Mucosa of rectum (tissue), 2 donors: ENCODE measurements around the gene KIF6.

ENCODE experiments used
- H3K27ac ChIP-seq, 2 donors: one replicate each; pipeline ENCODE4 v1.7.0; 2013; ENCODE audit warnings: inconsistent platforms in 2 of 2, low read depth in 2 of 2, low read length in 2 of 2
- H3K27me3 ChIP-seq, 2 donors: one replicate each; pipeline ENCODE4 v1.7.0; 2013; ENCODE audit warnings: low read length in 2 of 2; ENCODE audit not compliant: control insufficient read depth in 2 of 2, insufficient read depth in 2 of 2
- H3K36me3 ChIP-seq, 2 donors: one replicate each; pipeline ENCODE4 v1.7.0; 2013; ENCODE audit warnings: low read length in 2 of 2; ENCODE audit not compliant: control insufficient read depth in 2 of 2, insufficient read depth in 2 of 2
- H3K4me1 ChIP-seq, 2 donors: one replicate each; pipeline ENCODE4 v1.7.0; 2013; ENCODE audit warnings: low read length in 2 of 2, mild to moderate bottlenecking in 1 of 2; ENCODE audit not compliant: control insufficient read depth in 2 of 2, insufficient read depth in 2 of 2
- H3K4me3 ChIP-seq, 2 donors: one replicate each; pipeline ENCODE4 v1.7.0; 2013; ENCODE audit warnings: low read length in 2 of 2
- H3K9ac ChIP-seq, 2 donors: one replicate each; pipeline ENCODE4 v1.7.0; 2013; ENCODE audit warnings: low read length in 2 of 2, low read depth in 1 of 2, mild to moderate bottlenecking in 1 of 2
- H3K9me3 ChIP-seq, 2 donors: one replicate each; pipeline ENCODE4 v1.7.0; 2013; ENCODE audit warnings: low read length in 2 of 2; ENCODE audit not compliant: control insufficient read depth in 2 of 2
- donor health status: healthy.
- donor health status: Normal muscosa, but diverticular disease.

KIF6 gene

GRCh38 chr6:39608652-39609345 is 116.4 kb downstream of the KIF6 start:
- H3K9ac ChIP-seq: no peak overlapping the region
- H3K27ac ChIP-seq: no peak overlapping the region
- H3K27me3 ChIP-seq: no peaks in the 10 kb centered on the region
- H3K36me3 ChIP-seq: no peaks in the 10 kb centered on the region
- H3K4me1 ChIP-seq: no peaks in the 10 kb centered on the region
- no peaks in the 10 kb centered on the region for H3K9me3 ChIP-seq
- no peak overlapping the region for H3K4me3 ChIP-seq

DNA sequence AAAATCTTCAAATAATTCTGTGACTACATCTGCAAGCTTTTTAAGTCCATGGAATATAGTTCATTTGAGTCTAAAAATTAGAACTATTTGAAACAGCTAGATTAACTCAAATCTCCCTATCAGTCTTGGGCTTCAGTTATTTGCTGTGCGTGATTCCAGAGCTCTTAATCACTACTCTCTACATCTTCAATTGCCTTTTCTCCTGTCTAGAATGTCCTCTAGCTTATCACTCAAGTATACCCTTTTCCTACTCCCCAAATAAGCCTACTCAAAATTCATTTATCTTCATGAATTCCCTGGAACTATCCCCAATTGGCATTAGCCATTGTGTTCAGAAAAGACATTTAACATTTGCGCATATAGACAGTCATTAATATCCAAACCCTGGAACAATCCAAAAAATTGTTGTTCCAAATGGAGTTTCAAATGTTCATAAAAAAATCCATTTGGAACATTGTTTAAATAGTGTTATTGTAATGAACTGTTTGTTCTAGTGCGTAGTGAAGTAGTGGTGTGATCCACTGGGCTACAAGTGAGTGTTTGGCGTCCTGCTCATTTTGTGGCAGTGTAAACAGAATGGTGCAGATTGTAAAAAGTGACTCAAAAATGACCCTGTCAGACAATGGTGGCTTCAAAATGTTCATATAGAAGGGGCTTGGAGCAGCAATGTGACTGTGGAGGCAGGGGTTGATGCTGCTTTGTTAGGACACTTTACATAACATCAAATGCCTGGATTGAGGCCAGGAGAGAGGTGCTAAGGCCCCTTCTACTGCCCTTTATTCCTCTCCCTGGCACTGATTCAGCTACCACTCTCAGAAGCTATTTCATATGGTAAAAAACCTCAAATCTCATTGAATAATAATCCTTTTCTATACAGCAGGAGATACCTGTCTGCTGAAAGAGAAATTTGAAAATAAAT is 122.3 kb downstream of the KIF6 start:
- Histone ChIP-seq H3K9ac (no peak overlapping the region), H3K27me3 (peaks cover 0 to 2% of the 10 kb centered on the region in 2 donors), H3K4me1 (no peaks in the 10 kb centered on the region), H3K36me3 (no peaks in the 10 kb centered on the region), H3K27ac (no peak overlapping the region), H3K9me3 (no peaks in the 10 kb centered on the region), H3K4me3 (no peak overlapping the region)

DNA sequence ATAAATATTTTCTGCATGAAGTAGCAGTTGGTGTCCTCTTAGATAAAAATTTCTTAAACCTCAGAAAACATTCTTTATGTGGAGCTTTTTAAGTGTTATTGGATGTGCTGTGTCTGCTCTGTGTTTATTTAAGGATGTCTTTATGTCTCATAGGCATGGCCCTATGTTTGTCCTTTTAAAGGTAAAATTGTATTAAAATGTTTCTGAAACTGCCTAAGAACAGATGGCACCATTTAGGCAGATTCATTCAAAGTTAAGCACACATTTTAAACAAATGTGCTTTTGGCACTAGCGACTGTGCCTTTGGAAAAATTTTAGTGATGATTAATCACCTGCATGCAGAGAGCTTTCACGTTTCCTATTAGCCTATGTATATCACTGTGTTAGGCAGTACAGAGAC is 125.2 kb downstream of the KIF6 start:
- Histone ChIP-seq H3K36me3 (no peaks in the 10 kb centered on the region), H3K27me3 (peaks cover 0 to 2% of the 10 kb centered on the region in 2 donors), H3K4me3 (no peak overlapping the region), H3K4me1 (no peaks in the 10 kb centered on the region), H3K9ac (no peak overlapping the region), H3K27ac (no peak overlapping the region), H3K9me3 (no peaks in the 10 kb centered on the region)

DNA sequence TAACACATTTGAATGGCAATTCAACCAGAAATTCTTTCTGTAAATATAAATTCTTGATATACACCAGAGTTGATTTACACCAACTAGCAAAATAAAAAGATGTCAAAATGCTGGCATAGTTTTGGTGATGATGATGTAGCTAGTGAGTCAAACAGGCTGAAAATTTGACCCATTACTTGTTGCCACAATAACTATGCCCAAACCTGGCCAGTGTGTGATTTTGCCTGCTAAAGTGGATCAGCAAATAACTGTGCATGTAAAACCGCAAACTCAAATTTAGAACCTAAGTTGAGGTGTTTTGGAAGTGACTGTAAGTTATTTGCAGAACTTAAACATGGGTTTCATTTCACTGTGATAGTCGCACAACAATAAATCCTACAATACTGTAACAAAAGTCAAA is 125.9 kb downstream of the KIF6 start:
- no peak overlapping the region for H3K9ac ChIP-seq
- H3K27ac ChIP-seq: no peak overlapping the region
- H3K27me3 ChIP-seq: peaks cover 0 to 2% of the 10 kb centered on the region in 2 donors
- no peaks in the 10 kb centered on the region for H3K36me3 ChIP-seq
- H3K9me3 ChIP-seq: no peaks in the 10 kb centered on the region
- H3K4me1 ChIP-seq: no peaks in the 10 kb centered on the region
- H3K4me3 ChIP-seq: no peak overlapping the region

DNA sequence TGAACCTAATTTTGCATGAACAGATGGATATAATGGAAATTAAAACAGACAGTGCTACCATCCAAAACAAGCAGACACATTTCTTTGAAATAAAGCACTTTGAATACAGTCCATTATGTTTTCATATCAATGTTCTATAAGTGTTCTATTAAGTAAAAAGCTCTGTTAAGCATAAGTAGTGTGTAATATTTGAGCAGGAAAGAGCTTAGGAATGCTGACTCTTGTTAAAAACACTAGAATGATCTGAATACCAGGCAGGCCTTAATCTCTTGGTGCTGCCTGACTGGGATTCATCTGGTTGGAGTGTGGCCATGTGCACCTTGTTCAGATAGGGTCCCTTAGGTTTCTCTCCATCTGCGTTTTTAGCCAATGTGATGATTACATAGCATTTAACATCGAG is 130.9 kb downstream of the KIF6 start:
- H3K27me3 ChIP-seq: no peaks in the 10 kb centered on the region
- no peaks in the 10 kb centered on the region for H3K4me1 ChIP-seq
- H3K27ac ChIP-seq: no peak overlapping the region
- no peaks in the 10 kb centered on the region for H3K9me3 ChIP-seq
- no peak overlapping the region for H3K9ac ChIP-seq
- H3K4me3 ChIP-seq: no peak overlapping the region
- H3K36me3 ChIP-seq: no peaks in the 10 kb centered on the region

GRCh38 chr6:39593646-39594045 is 131.6 kb downstream of the KIF6 start:
- H3K9me3 ChIP-seq: no peaks in the 10 kb centered on the region
- H3K4me3 ChIP-seq: no peak overlapping the region
- H3K4me1 ChIP-seq: no peaks in the 10 kb centered on the region
- no peaks in the 10 kb centered on the region for H3K27me3 ChIP-seq
- H3K36me3 ChIP-seq: no peaks in the 10 kb centered on the region
- H3K9ac ChIP-seq: no peak overlapping the region
- H3K27ac ChIP-seq: no peak overlapping the region

DNA sequence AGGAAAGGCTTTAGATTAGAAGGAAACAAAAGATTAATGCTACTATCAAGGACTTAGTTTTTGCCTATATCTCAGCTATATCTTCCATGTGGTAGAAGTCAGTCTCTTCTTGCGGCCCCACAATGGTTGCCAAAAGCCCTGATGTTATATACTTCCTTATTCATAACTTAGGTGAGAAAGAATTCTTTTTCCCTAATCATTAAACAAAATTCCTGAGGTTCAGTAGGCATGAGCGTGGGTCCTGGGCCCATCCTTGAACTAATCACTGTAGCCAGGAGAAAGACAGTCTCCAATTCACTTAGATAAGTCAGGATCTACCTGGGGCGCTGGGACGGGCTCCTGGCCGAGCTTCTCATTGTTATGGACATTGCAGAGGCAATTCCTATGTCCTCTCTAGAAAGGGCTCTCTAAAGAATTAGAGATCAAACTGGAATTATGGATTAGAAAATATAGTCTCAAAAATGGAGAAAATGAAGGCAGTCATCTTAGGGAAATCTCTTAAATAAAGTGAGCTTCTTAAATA is 134.3 kb downstream of the KIF6 start:
- no peak overlapping the region for H3K4me3 ChIP-seq
- H3K27me3 ChIP-seq: no peaks in the 10 kb centered on the region
- H3K9ac ChIP-seq: no peak overlapping the region
- no peaks in the 10 kb centered on the region for H3K36me3 ChIP-seq
- no peak overlapping the region for H3K27ac ChIP-seq
- no peaks in the 10 kb centered on the region for H3K9me3 ChIP-seq
- H3K4me1 ChIP-seq: no peaks in the 10 kb centered on the region

DNA sequence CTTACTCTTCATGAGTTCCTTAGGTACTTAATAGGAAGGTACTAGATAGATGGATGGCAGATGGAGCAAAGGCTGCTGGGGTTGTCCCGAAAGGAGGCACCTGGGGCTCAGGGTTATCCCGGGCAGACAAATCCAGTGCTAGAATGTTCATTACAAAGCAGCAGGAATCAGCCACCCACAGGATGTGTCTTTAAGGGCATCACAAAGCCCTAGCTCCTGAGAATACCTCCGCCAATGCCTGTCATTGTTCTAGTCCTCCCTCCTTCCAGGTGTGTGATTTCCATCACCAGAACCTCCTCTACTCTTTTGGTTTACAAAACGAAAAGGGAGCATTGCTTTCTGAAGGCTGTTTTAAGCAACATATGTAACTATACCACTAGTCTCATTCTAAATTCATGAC is 138.1 kb downstream of the KIF6 start:
- no peaks in the 10 kb centered on the region for H3K9me3 ChIP-seq
- no peaks in the 10 kb centered on the region for H3K27me3 ChIP-seq
- H3K4me1 ChIP-seq: no peaks in the 10 kb centered on the region
- H3K36me3 ChIP-seq: no peaks in the 10 kb centered on the region
- H3K27ac ChIP-seq: no peak overlapping the region
- no peak overlapping the region for H3K9ac ChIP-seq
- H3K4me3 ChIP-seq: no peak overlapping the region

- Histone ChIP-seq H3K27ac (no peak overlapping the region), H3K4me3 (no peak overlapping the region), H3K9me3 (no peaks in the 10 kb centered on the region), H3K4me1 (no peaks in the 10 kb centered on the region), H3K27me3 (no peaks in the 10 kb centered on the region), H3K36me3 (no peaks in the 10 kb centered on the region), H3K9ac (no peak overlapping the region)
Observed at GRCh38 chr6:39585641-39586040, 139.6 kb downstream of the KIF6 start.

DNA sequence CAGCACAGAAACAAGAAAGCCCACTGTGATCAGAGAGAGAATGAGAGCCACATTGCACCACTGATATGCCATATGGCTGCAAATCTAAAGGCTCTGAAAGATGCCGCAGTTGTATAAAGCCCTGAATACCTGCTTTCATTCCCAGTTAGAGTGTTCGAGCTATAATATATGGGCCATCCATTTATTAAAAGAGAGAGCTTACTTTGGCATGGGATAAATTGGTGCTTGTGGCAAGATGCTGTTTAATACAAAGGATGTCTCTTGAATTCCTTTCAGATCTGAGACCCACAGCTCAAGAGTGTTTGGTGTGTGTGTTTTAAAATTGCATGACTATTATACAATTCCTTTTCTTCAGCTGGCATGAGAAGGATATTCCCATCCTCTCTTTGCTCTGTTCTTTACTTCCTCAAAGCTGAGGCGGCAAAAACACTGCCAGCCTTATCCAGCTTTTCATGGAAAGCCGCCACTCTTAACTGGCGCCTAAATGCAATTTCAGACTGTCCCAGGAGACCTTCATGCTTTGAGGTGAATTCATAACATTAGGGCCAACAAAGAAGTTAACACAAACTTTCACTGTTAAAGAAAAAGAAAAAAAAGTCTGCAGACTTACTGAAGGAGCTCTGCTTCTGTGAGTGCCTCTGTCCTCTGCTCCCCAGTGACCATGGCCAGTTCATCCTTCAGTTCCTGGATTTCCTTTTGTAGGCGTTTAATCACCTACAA is 147.6 kb downstream of the KIF6 start:
- Histone ChIP-seq H3K9me3 (no peaks in the 10 kb centered on the region), H3K9ac (no peak overlapping the region), H3K4me3 (no peak overlapping the region), H3K27me3 (no peaks in the 10 kb centered on the region), H3K36me3 (no peaks in the 10 kb centered on the region), H3K27ac (no peak overlapping the region), H3K4me1 (no peaks in the 10 kb centered on the region)
